Spleen (tissue), 7 donors: ENCODE measurements around the gene RPS3A.

Source experiments
- CTCF ChIP-seq, 11 experiments: fragments of 200-600 bp in 7 of 11; fragments of 450-650 bp in 4 of 11; sonication (generic) in 4 of 11; IDR thresholded peaks in 8 of 11; conservative IDR thresholded peaks in 3 of 11; 1 replicate in 7 of 11; 2 replicates in 4 of 11; pipeline versions ENCODE4 v1.4.0 to v1.8.0; 2016 to 2021; ENCODE audit warnings: antibody characterized with exemption in 11 of 11, inconsistent platforms in 4 of 11, mild to moderate bottlenecking in 1 of 11
- POLR2A ChIP-seq, 3 donors: fragments of 450-650 bp; IDR thresholded peaks; one replicate each; pipeline ENCODE4 v1.5.1; 2017; ENCODE audit warnings: antibody characterized with exemption in 3 of 3, mild to moderate bottlenecking in 1 of 3
- POLR2AphosphoS5 ChIP-seq, 3 donors: sonication (generic); formaldehyde crosslinking; IDR thresholded peaks; one replicate each; pipeline ENCODE4 v1.5.1; 2017; ENCODE audit warnings: antibody characterized with exemption in 3 of 3
- donor health status: DM: no; HTN: no; CAD: no; lungs with moderate emphysema.
- donor health status: DM: no; HTN: no; CAD: no.
- donor health status: DM: no; HTN: no; CAD: no.

GRCh38 chr4:151110236-151110635, 10.8 kb downstream of the RPS3A start:
- TF ChIP-seq CTCF (IDR thresholded peaks at IDR 0.05 in 8 of 11, conservative IDR thresholded peaks at IDR 0.05 in 3 of 11), result no peak
- no peak for TF ChIP-seq POLR2A (IDR thresholded peaks at IDR 0.05)
- TF ChIP-seq POLR2AphosphoS5 (IDR thresholded peaks at IDR 0.05), result peak in 2 of 3 donors; percentile 14 to 28
